A549 (cell line): Measurements from ENCODE around the gene PDE3A. TPM values are rescaled to one million over a fixed set of nuclear protein-coding genes. Genes with fewer than 3 reads are reported as not detected.

Experiments used
- ATAC-seq, 2 experiments: fragments of 200-7000 bp in 1 of 2; fragments of >200 bp in 1 of 2; cut with Nextera tagmentation in 1 of 2; cut with Tn5 transposase in 1 of 2; 3 replicates each; pipeline versions ENCODE4 v1.8.0 to v1.9.1; 2018 to 2020; ENCODE audit warnings: mild to moderate bottlenecking in 1 of 2, moderate library complexity in 1 of 2
- CTCF ChIA-PET: fragments of 300-600 bp; sonication (Branson Sonifier 250); formaldehyde crosslinking; extraction: SDS; loops from one replicate; lab custom pipeline; 2021; ENCODE audit warnings: antibody characterized with exemption, inconsistent platforms; lab: Yijun Ruan, JAX
- POLR2A ChIA-PET: fragments of 350-600 bp; formaldehyde crosslinking; extraction: SDS; loops from one replicate; lab custom pipeline; 2021; ENCODE audit warnings: antibody characterized with exemption, inconsistent platforms; lab: Yijun Ruan, JAX
- DNase-seq, 2 experiments: peaks; one replicate each; pipeline versions ENCODE4 v3.0.0 to v3.0.0-alpha.2; 2011 to 2016; ENCODE audit warnings: low read depth in 1 of 2, low spot score in 1 of 2
- FAIRE-seq: peaks from 2 replicates; lab custom pipeline; 2011; peaks lifted over from hg19 to GRCh38; lab: Jason Lieb, UNC
- H3K27ac ChIP-seq, 2 experiments: fragments of >200 bp; sonication (Bioruptor Twin); formaldehyde crosslinking; 3 replicates each; pipeline ENCODE4 v1.5.1; 2016 to 2017
- H3K4me1 ChIP-seq: fragments of >200 bp; sonication (Bioruptor Twin); formaldehyde crosslinking; 3 replicates; pipeline ENCODE4 v1.6.1; 2016
- H3K4me2 ChIP-seq: fragments of >200 bp; sonication (Bioruptor Twin); formaldehyde crosslinking; 3 replicates; pipeline ENCODE4 v1.6.1; 2016
- H3K4me3 ChIP-seq: fragments of >200 bp; sonication (Bioruptor Twin); formaldehyde crosslinking; 3 replicates; pipeline ENCODE4 v1.5.1; 2016
- H3K9me3 ChIP-seq: fragments of >200 bp; sonication (Bioruptor Twin); formaldehyde crosslinking; 3 replicates; pipeline ENCODE4 v1.6.1; 2016
- BCL3 ChIP-seq: fragments of >200 bp; sonication (Bioruptor Twin); formaldehyde crosslinking; IDR thresholded peaks from 3 replicates; pipeline ENCODE4 v1.6.1; 2016
- BHLHE40 ChIP-seq: IDR thresholded peaks from 2 replicates; pipeline ENCODE4 v1.6.1; 2012; ENCODE audit warnings: low read depth, low read length, inconsistent platforms
- CEBPB ChIP-seq, 2 experiments: fragments of >200 bp in 1 of 2; sonication (Bioruptor Twin) in 1 of 2; formaldehyde crosslinking in 1 of 2; IDR thresholded peaks; 2 replicates each; pipeline ENCODE4 v1.6.1; 2012 to 2016
- CHD2 ChIP-seq: fragments of 150-350 bp; IDR thresholded peaks from 2 replicates; pipeline ENCODE4 v1.6.1; 2014; ENCODE audit warnings: low read length; ENCODE audit not compliant: partially characterized antibody
- CHD4 ChIP-seq: fragments of 200-600 bp; sonication (generic); IDR thresholded peaks from 2 replicates; pipeline ENCODE4 v1.6.1; 2016; ENCODE audit warnings: antibody characterized with exemption, mild to moderate bottlenecking, borderline replicate concordance
- EHF ChIP-seq: fragments of 250-450 bp; sonication (Bioruptor Pico); IDR thresholded peaks from 2 replicates; pipeline ENCODE4 v1.5.0; 2020; ENCODE audit warnings: mild to moderate bottlenecking
- ESRRA ChIP-seq: fragments of 150-350 bp; IDR thresholded peaks from 2 replicates; pipeline ENCODE4 v1.6.1; 2014; ENCODE audit warnings: mild to moderate bottlenecking, low read length, borderline replicate concordance
- GATA3 ChIP-seq: IDR thresholded peaks from 2 replicates; pipeline ENCODE4 v1.6.1; 2012; ENCODE audit warnings: borderline replicate concordance
- HDAC2 ChIP-seq: fragments of 200-600 bp; sonication (generic); IDR thresholded peaks from 2 replicates; pipeline ENCODE4 v1.6.1; 2016
- HES2 ChIP-seq: fragments of >200 bp; sonication (Bioruptor Twin); formaldehyde crosslinking; IDR thresholded peaks from 2 replicates; pipeline ENCODE4 v1.6.1; 2016
- HEYL ChIP-seq: fragments of 250-450 bp; sonication (Bioruptor Pico); IDR thresholded peaks from 2 replicates; pipeline ENCODE4 v1.8.0; 2021; ENCODE audit warnings: mild to moderate bottlenecking, moderate library complexity
- HMGXB4 ChIP-seq: fragments of 250-450 bp; sonication (Bioruptor Pico); IDR thresholded peaks from 2 replicates; pipeline ENCODE4 v1.5.0; 2021; ENCODE audit warnings: mild to moderate bottlenecking, moderate library complexity, borderline replicate concordance
- JUN ChIP-seq, 2 experiments: fragments of >200 bp; sonication (Bioruptor Twin); formaldehyde crosslinking; IDR thresholded peaks; 2 replicates in 1 of 2; 3 replicates in 1 of 2; pipeline ENCODE4 v1.6.1; 2016 to 2017
- JUNB ChIP-seq: fragments of >200 bp; sonication (Bioruptor Twin); formaldehyde crosslinking; IDR thresholded peaks from 2 replicates; pipeline ENCODE4 v1.6.1; 2016
- KDM1A ChIP-seq: fragments of 200-600 bp; sonication (generic); IDR thresholded peaks from 2 replicates; pipeline ENCODE4 v1.6.1; 2016; ENCODE audit warnings: low read depth, mild to moderate bottlenecking
- KDM5A ChIP-seq: fragments of 200-600 bp; sonication (generic); IDR thresholded peaks from 2 replicates; pipeline ENCODE4 v1.6.1; 2016; ENCODE audit warnings: antibody characterized with exemption, mild to moderate bottlenecking
- MAZ ChIP-seq: fragments of 150-350 bp; IDR thresholded peaks from 2 replicates; pipeline ENCODE4 v1.6.1; 2014; ENCODE audit warnings: antibody characterized with exemption, low read depth, low read length, borderline replicate concordance
- NFE2L2 ChIP-seq: fragments of 150-350 bp; conservative IDR thresholded peaks from 2 replicates; pipeline ENCODE4 v1.6.1; 2014; ENCODE audit warnings: low read length
- NPAS2 ChIP-seq: fragments of 250-450 bp; sonication (Bioruptor Pico); IDR thresholded peaks from 2 replicates; pipeline ENCODE4 v1.8.0; 2022; ENCODE audit warnings: mild to moderate bottlenecking, moderate library complexity, borderline replicate concordance
- PBX3 ChIP-seq: IDR thresholded peaks from 2 replicates; pipeline ENCODE4 v1.6.1; 2012
- RCOR1 ChIP-seq: fragments of 150-350 bp; IDR thresholded peaks from 2 replicates; pipeline ENCODE4 v1.6.1; 2014; ENCODE audit warnings: antibody characterized with exemption, low read length, low read depth
- REST ChIP-seq: fragments of 200-600 bp; sonication (generic); IDR thresholded peaks from 2 replicates; pipeline ENCODE4 v1.6.1; 2016; ENCODE audit warnings: antibody characterized with exemption, mild to moderate bottlenecking, moderate library complexity
- RFX5 ChIP-seq: fragments of 450-650 bp; IDR thresholded peaks from 2 replicates; pipeline ENCODE4 v1.7.1; 2014; ENCODE audit warnings: antibody characterized with exemption, mild to moderate bottlenecking, moderate library complexity
- RNF2 ChIP-seq: fragments of 200-600 bp; sonication (generic); IDR thresholded peaks from 2 replicates; pipeline ENCODE4 v1.6.1; 2016; ENCODE audit warnings: low read depth, mild to moderate bottlenecking, antibody characterized with exemption, moderate library complexity, borderline replicate concordance
- SMC3 ChIP-seq: fragments of >200 bp; sonication (Bioruptor Twin); formaldehyde crosslinking; IDR thresholded peaks from 3 replicates; pipeline ENCODE4 v1.6.1; 2018; ENCODE audit warnings: inconsistent platforms
- SREBF2 ChIP-seq: fragments of 450-650 bp; IDR thresholded peaks from 2 replicates; pipeline ENCODE4 v1.6.1; 2014; ENCODE audit warnings: mild to moderate bottlenecking, moderate library complexity
- TFCP2L1 ChIP-seq: fragments of 250-450 bp; sonication (Bioruptor Pico); IDR thresholded peaks from 2 replicates; pipeline ENCODE4 v1.5.0; 2021; ENCODE audit warnings: mild to moderate bottlenecking
- TP53 ChIP-seq: fragments of 250-450 bp; sonication (Bioruptor Pico); IDR thresholded peaks from 2 replicates; pipeline ENCODE4 v1.5.0; 2021; ENCODE audit warnings: mild to moderate bottlenecking, moderate library complexity
- USF2 ChIP-seq: fragments of 450-650 bp; IDR thresholded peaks from 2 replicates; pipeline ENCODE4 v1.6.1; 2014; ENCODE audit warnings: antibody characterized with exemption
- ZC3H11A ChIP-seq: fragments of 450-650 bp; IDR thresholded peaks from 2 replicates; pipeline ENCODE4 v1.6.1; 2014; ENCODE audit warnings: antibody characterized with exemption, mild to moderate bottlenecking
- ZFP36 ChIP-seq: fragments of 450-650 bp; IDR thresholded peaks from 2 replicates; pipeline ENCODE4 v1.6.1; 2014; ENCODE audit warnings: borderline replicate concordance; ENCODE audit not compliant: partially characterized antibody
- ZSCAN20 ChIP-seq: fragments of 250-450 bp; sonication (Bioruptor Pico); IDR thresholded peaks from 2 replicates; pipeline ENCODE4 v1.8.0; 2022; ENCODE audit warnings: mild to moderate bottlenecking, moderate library complexity
- WGBS: methylation state at CpG from one replicate; pipeline ENCODE4 v1.1.6; 2017; ENCODE audit errors: missing lambda C conversion rate; 5-methylcytosine and 5-hydroxymethylcytosine counted together
- polyA plus RNA-seq, 4 experiments: library from polyadenylated mRNA; depleted of rRNA in 3 of 4; stranded (reverse); fragments of >200 nt; fragmentation: RNase III in 1 of 4; extraction: RNeasy Plus Mini Kit Qiagen cat#74134 plus additional on column Dnase treatment in 1 of 4; gene quantifications; 2 replicates in 3 of 4; 3 replicates in 1 of 4; pipeline ENCODE4 v1.2.3, GENCODE V29; 2011 to 2017

Gene PDE3A
- polyA plus RNA-seq, 2 of the 4 experiments (the other 2 are of a cell fraction), result 7.6 to 12.7 TPM

- WGBS, result 4% methylated on average over 6 of the region's 6 CpGs
- FAIRE-seq (peak; percentile 80), ATAC-seq (peak; percentile 90 to 92), DNase-seq (peak; percentile 61 to 89)
- Histone ChIP-seq H3K9me3 (no peaks in the 10 kb centered on the region), H3K27ac (peak overlapping the region; percentile 77 to 82), H3K4me3 (peak overlapping the region; percentile 0; the same call in 1 of the 3 replicates), H3K4me2 (peak overlapping the region; percentile 75), H3K4me1 (peaks cover 51% of the 10 kb centered on the region)
- ChIA-PET POLR2A (no interaction called here), CTCF (no interaction called here)
- TF ChIP-seq KDM5A, result no peak
- no peak for TF ChIP-seq BCL3
- peak; percentile 28 to 44; a peak in 1 of 5 replicates for TF ChIP-seq JUN (IDR thresholded peaks at IDR 0.05)
- no peak for TF ChIP-seq HEYL
- TF ChIP-seq HDAC2, result no peak
- TF ChIP-seq BHLHE40, result no peak
- no peak for TF ChIP-seq EHF (CRISPR knock-in tag)
- no peak for TF ChIP-seq CHD2
- TF ChIP-seq SMC3, result no peak
- TF ChIP-seq TP53 (CRISPR knock-in tag), result no peak
- TF ChIP-seq CEBPB (IDR thresholded peaks at IDR 0.05), result peak in 1 of 2 experiments; percentile 48; a peak in 1 of 4 replicates
- TF ChIP-seq HES2, result no peak
- TF ChIP-seq KDM1A, result no peak
- TF ChIP-seq USF2, result 0 out of 2 replicates have a peak, but pooled peaks have one; percentile 33
- peak; percentile 59 for TF ChIP-seq GATA3
- TF ChIP-seq HMGXB4 (CRISPR knock-in tag), result no peak
- no peak for TF ChIP-seq ZFP36
- no peak for TF ChIP-seq ZSCAN20 (CRISPR knock-in tag)
- TF ChIP-seq NPAS2 (CRISPR knock-in tag), result no peak
- TF ChIP-seq MAZ, result no peak
- TF ChIP-seq JUNB, result peak; percentile 53
- no peak for TF ChIP-seq TFCP2L1 (CRISPR knock-in tag)
- no peak for TF ChIP-seq ESRRA
- no peak for TF ChIP-seq ZC3H11A
- TF ChIP-seq PBX3, result no peak
- TF ChIP-seq REST, result no peak
- no peak for TF ChIP-seq SREBF2
- no peak for TF ChIP-seq CHD4
- no peak for TF ChIP-seq RFX5
- no peak for TF ChIP-seq RNF2
- TF ChIP-seq NFE2L2, result peak; percentile 45; the same call in 1 of the 2 replicates
- no peak for TF ChIP-seq RCOR1
Observed at GRCh38 chr12:20629414-20630156, 261.2 kb downstream of the PDE3A start.
